Inflammatory macrophage treated with lipopolysaccharide for 1 hour (primary cell): ENCODE measurements around the gene TUBA3E.
"Not testable (repeated sequence)": the region's sequence is repeated elsewhere in the genome, so short reads cannot be mapped to it uniquely, and the experiment has no call there.

ENCODE experiments used
- DNase-seq, 2 donors: peaks; one replicate each; pipeline ENCODE4 v3.0.0-alpha.2; 2020 to 2022

Gene TUBA3E

DNA sequence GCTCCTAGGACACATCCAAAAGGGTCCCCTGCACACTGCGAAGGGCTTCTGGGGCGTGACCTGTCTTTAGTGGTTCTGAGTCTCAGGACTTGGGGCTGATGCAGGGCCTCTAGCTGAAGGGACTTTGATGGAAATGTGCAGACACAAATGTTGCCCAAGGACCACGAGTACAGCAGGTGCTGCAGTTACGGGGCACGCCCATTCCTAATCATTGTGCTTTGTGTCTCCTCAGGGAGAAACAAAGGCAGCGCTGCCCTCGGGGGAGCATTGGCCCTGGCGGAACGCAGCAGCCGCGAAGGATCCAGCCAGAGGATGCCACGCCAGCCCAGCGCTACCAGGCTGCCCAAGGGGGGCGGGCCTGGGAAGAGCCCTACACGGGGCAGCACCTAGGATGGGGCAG lies 8.0 kb downstream of the TUBA3E start:
- DNase-seq = no peak

DNA sequence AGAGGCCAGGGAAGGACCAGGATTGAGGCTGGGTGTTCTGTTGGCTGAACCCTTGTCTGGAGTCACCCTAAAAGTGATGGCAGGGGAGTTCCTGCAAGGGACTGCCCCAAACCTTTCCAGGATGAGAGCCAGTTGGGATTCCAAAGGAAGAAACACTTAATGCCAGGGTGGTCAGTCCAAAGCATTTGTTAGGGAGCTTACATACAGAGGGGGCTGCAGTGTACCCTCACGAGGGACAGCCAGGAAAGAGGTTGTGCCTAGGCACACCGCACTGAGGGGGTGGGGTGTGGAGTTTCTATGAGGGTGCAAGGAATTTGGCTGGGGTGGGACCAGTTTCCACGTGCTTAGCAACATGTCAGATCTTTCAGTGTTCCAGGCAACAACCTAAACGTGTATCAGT lies 9.3 kb downstream of the TUBA3E start:
- not testable (repeated sequence) for DNase-seq

DNA sequence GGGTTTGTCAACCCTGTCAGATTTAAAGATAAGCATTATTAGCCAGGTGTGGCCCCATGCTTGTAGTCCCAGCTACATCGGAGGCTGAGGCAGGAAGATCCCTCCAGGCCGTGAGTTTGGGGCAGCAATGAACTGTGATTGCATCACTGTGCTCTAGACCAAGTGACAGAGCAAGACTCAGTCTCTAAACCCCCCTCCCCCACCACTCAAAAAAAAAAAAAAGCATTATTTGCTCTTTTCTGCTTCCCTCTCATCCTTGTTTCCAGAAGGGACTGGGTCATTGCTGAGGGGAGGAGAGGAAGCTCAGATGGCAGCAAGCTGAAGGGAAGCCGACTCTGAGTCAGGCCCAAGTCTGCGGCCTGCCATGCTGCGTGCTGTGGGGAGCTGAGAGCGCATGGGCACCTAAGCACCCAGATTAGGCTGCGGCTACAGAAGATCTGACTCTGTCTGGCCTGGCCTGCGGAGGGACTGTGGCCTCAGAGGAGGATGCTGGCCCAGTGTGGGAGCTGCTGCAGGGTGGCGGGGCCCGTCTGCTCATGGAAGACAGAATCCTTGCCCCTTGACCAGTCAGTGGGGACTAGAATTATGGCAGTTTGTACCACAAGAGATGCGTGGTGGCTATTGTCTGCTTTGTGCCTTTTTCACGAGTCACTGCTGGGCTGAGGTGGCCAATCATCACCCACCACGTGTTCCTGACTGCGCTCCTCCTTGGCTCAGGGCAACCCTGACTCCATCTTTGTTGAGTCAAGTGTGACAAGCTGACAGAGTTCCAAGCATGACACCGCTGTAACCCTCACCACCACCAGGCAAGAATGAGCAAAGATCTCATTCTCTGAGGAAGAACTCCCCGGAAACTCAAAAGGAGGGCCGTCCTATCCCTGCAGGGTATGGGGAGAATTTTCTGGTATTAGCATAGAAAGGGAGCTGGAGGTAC lies 10.1 kb downstream of the TUBA3E start:
- DNase-seq = not testable (repeated sequence)

DNA sequence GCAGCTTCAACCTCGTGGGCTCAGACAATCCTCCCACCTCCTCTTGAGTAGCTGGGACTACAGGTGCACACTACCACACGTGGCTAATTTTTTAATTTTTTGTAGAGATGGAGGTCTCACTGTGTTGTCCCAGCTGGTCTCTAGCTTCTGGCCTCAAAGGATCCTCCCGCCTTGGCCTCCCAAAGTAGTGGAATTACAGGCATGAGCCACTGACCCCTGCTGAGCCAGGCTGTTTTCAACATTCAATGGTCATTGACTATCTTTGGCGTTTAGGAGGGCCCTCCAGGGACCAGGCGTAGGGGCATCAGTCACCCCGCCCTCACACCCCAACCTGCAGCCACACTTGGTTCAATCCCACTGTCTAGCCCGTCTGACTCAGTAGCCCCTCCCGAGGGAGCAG lies 11.0 kb downstream of the TUBA3E start:
- DNase-seq = no peak

DNA sequence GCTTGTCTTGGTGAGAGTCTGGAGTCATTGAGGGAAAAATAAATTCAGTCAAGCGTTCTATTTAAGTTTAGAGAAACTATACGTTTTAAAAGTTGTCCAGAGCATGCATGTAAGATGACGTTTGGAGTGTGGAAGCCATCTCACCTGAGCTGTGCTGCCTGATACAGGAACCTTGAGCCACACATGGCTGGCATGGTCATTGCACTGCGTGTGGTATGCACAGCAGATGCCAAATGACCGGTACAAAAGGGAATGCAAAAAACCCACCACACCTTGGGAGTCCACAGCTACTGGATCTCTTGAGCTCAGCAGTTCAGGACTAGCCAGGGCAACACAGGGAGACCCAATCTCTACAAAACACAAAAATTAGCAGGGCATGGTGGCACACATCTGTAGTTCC lies 11.8 kb downstream of the TUBA3E start:
- DNase-seq = no peak

DNA sequence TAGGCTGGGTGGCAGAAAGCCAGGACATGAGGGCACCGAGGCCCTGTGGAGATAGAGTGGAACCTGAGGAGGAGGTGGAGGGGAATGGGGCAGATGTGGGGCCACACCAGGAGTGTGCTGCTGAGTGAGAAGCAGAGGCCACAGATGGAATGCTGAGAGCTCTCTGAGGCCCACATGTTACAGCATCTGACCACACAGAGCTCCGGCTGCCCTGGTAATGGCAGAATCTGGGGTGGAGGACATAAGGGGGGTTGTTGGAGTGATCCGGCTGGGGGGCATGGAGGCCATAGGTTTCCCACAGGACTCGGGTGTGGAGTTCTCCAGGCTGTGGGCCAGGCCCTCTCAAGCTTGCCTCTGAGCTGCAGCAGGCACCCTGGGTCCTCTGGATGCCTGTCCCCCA lies 12.3 kb downstream of the TUBA3E start:
- DNase-seq = no peak

DNA sequence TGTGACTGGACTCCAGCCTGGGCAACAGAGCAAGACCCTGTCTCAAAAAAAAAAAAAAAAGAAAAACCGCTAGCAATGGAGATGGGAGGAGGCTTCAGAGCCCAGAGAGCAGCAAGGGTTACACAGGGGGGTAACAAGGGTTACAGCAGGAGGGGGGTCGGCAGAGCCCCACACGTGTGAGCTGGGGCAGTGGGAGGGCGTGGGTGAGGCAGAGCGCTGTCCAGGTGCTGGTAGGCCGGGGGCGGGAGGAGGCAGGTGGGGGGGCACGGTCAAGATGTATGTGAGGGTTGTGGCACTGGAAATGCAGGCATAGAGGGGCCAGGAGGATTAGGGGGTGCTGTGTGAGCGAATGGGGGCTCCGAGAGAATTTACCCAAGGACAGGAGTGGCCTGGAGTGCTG lies 12.8 kb downstream of the TUBA3E start:
- DNase-seq = no peak

DNA sequence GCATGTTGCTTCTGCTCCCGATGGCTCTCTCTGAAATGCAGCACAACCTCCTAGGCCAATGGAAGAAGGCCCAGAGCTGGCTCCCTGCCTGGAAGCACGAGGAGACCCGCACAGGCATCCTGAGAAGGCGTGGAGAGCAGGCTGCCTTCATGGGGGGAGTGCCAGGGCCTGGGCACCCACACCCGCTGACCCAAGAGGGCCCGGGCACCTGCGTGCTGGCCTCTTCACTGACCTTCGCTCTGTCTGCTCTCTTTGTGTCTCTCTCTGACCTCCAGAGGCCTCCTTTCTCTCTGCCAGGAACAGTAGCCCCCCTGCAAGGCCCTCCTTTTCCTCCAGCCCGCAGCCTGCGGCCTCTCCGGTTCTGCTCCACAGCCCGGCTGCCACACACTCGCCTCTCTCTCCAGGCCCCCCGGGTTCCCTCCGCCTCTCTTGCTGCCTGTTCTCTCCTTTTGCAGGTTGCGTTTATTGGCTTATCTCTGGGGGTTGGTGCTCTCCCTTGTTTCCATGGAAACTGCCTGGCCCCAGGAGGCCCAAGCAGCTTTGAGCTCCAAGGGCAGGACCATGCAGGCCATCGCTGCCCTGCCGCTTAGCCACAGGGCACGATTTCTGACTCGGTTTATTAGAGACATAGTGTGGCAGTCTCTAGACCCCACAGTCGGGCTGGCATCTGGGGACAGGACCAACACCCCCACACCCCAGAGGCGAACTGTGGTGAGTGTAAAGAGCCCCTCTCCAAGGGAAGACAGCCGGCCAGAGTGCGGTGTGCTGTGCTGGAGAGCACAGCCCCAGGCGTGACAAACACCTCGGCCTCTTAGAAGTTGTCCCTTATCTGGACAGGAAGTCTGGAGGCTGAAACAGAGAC lies 14.5 kb downstream of the TUBA3E start:
- DNase-seq = no peak

DNA sequence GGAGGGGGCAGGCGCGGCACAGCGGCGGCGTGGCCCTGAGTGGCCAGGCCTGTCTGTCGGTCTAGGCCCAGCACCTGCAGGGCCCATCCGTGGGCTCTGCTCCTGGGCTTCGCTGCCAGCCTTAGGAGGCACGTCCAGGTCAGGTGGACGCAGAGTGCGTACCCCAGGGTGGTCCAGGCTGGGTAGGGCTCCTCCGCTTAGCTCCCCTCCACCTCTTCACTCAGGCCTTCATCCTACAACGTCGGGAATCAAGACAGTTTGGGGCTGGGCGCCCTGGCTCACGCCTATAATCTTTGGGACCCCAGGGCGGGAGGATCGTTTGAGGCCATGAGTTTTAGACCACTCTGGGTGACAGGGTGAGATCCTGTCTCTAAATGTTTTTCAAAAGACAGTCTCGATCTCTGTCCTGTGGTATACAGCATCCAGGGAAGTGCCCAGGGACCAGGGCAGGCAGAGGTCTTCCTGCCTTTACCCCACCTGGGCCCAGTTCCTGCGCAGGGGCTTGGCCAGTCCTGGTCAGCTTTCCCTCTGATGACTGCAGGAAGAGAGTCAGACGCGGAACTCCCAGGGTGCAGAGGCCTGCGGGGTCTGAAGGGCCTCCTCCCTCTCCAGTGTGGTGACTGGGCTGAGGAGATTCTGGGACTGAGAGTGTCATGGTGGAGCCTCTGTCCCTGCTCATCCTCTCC lies 15.3 kb downstream of the TUBA3E start:
- DNase-seq = not testable (repeated sequence)

DNA sequence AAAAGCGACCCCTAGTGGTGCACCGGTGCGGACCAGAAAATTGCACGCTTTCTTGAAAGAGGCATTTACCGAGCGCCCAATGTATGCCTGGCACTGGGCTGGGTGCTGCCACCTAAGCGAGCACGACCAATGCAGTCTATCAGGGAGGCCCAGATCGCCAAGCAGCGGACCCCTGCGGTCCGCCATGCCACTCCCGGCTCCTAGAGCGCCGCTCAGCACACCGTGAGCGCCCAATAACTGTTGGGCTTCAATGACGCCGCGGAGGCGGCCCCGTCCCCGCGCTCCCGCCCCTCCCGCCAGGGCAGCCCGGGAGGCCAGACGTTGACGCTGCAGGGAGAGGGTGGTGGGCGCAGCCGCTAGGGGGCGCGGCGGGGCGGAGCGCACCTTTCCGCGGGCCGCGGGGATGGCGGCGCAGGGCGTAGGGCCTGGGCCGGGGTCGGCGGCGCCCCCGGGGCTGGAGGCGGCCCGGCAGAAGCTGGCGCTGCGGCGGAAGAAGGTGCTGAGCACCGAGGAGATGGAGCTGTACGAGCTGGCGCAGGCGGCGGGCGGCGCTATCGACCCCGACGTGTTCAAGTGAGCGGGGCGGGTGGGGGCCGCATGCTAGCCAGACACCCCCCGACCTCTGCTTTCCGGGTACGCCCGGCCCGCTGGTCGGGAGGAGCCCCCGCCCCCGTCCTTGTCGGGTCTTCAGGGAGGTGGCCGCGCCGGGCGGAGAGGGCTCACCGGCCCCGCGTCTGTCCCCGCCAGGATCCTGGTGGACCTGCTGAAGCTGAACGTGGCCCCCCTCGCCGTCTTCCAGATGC lies 16.2 kb downstream of the TUBA3E start, which contains the start of gene MZT2B:
Gene MZT2B, plus strand, starts transcription at position 383 of the 803 bp plus-strand sequence. Its CDS starts 21 bp downstream, at position 404.
- DNase-seq = peak; percentile 77 to 85

DNA sequence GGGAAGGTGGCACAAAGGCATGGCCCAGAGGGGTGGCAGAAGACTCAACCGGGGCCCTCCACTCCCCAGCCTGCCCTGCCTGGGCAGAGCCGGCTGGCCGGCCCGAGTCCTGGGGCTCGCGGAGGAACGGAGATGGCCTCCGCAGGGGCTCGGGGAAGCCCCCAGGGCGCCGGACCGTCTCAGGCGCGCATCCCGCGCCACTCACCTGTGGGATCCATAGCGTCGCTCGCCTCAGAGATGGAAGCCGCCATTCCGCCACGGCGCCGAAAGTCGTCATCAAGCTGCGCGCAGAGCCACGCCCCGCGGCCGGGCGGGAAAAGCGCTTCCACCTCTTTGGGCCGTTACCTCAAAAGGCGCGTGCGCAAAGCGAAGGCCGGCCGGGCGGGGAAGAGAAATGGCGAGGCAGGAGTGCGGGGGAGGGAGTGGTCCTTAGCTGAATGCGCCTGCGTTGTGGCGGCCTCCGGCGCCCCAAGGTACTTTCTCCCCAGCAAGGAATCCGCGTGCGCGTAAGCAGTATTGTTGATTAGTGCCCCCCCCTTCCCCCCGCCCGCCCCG lies 16.8 kb downstream of the TUBA3E start, which contains the start of gene SMPD4:
Gene SMPD4, minus strand, starts transcription at position 278 of the 555 bp plus-strand sequence. CDS start 5,010 bp downstream, outside the sequence.
- peak; percentile 93 to 98 for DNase-seq

DNA sequence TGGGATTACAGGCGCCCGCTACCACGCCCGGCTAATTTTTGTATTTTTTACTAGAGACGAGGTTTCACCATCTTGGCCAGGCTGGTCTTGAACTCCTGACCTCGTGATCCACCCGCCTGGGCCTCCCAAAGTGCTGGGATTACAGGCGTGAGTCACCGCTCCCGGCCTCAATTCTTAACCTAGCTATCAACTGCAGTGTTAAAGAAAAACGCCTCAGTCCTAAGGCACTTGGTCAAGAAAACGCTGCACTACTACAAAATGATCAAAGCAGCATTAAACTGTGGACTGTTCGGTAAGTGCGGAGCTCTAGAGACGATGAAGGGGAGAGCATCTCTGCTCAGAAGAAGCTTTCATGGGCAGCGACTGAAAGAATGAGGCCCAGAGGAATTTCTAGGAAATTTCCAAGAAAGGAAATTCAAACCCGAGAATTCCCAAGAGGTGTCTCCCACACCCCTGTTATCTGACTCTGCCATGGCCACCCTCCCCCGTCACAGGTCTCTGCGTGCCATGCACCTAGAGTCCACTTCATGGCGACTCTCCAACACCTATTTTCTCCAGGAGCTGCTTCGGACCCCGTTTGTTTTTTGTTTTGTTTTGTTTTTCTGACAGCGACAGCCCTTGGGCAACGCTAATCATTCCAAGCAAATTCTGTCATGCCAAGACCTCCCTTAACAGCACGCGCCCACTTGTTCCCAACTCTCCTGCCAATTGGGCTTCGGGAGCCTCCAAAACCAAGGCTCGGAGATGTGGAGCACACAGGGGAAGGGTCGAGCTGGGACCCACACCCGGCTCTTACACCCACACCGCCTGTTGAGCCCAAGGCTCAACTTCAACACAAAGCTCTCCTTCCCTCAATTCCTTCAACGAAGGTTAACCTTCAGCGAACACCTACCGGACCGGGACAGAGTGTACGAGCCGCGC lies 17.6 kb downstream of the TUBA3E start:
- DNase-seq = peak in 1 of 2 donors; percentile 2

DNA sequence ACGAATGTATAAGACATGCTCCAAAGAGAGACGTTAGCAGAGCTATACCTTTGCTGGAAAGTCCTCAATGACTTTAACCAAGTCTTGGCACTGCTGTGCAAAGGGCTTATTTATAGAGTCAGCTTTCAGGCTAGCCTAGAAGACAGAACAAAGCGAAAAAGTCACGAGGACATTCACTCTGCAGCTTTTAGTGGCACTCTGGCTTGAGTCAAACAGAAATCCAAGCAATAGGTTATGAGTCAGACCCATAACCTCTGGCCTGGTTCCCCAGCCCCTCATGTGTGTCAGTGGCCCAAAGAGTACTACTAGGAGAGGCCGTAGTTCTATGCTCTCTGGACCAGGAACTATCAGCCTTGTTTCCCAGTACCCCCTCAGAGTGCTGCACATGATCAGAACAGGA lies 23.4 kb downstream of the TUBA3E start:
- not testable (repeated sequence) for DNase-seq

DNA sequence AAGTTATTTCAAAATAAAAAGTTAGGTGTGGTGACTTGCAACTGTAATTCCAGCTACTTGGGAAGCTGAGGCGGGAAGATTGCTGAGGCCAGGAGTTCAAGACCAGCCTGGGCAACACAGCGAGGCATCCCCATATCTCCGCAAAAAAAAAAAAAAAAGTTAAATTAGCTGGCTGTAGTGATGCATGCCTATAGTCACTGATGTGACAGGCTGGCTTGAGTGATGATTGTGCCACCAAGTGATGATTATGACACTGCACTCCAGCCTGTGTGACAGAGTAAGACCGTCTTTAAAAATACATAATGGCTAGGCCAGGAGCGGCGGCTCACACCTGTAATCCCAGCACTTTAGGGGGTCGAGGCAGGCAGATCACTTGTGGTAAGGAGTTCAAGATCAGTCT lies 28.3 kb downstream of the TUBA3E start:
- DNase-seq = no peak

DNA sequence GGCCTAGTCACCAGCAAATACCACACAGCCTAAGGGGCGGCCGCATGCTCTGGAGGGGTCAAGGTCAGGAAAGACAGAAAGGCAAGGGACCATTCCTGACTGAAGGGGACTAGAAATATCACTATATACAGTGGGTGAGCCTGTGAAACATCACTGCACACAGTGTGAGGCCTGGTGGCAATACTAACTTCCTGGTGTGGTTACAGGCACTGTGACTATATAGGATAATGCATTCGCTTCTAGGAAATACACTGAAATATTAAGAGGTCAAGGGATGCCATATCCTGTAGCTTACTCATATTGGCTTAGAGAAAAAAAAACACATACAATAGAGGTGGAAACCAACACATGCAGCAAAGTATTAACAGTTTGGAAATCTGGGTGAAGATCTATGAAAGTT lies 29.1 kb downstream of the TUBA3E start:
- not testable (repeated sequence) for DNase-seq

DNA sequence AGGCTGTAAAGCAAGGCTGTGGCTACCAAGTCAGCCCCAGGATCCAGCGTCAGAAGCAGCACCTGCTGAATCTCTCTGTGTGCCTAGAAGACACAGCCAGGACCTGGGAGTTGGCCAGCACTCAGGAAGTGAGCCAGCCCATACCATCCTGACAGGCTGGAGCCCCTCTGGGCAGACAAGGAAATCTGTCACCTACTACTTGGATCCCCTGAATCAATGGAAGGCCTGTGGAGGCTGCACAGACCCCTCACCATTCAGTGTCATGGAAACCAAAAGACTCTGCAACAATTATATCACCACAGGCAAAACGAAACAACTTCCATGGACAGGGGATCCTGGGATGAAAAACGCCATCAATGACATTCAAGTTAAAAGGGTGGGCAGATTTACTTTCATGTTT lies 31.6 kb downstream of the TUBA3E start:
- not testable (repeated sequence) for DNase-seq

DNA sequence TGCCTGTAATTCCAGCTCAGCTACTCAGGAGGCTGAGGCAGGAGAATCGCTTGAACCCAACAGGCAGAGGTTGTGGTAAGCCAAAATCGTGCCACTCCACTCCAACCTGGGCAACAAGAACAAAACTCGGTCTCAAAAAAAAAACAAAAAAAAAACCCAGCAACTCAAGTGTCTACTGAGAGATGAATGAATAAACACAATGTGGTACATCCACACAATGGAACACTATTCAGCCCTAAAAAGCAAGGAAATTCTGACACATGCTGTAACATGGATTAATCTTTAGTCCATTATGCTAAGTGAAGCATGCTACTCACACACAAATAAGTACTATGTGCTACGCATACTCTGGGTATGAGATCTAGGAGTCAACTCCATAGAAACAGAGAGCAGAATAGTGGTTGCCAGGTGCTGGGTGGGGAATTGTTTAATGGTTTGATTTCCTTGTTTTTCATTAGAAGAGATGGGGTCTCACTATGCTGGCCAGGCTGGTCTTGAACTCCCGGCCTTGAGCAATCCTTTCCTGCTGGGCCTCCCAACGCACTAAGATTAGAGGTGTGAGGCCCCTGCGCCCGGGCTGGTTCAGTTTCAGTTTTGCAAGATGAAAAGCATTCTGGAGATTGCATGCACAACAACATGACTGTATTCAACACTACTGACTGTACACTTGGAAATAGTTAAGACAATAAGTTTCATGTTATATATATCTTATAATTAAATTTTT lies 32.8 kb downstream of the TUBA3E start:
- no peak for DNase-seq

DNA sequence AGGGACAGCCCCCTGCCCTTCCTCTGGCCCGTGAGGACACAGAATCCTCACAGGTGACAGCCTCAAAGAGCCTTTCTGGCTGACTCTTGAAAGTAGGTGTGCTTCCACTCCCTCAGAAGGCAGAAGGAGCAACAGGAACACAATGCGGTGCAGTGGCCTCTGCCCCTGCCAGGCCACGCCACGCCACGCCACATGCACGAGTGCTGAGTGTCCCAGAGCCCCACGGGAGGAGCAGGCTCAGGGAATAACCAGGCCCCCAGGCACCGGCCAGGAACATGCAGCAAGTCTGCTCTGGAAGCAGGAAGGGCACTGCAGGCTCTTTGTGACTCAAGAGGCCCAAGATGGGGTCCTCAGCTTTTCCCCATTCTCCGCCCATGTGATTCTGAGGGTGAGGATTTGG lies 35.3 kb downstream of the TUBA3E start:
- no peak for DNase-seq

DNA sequence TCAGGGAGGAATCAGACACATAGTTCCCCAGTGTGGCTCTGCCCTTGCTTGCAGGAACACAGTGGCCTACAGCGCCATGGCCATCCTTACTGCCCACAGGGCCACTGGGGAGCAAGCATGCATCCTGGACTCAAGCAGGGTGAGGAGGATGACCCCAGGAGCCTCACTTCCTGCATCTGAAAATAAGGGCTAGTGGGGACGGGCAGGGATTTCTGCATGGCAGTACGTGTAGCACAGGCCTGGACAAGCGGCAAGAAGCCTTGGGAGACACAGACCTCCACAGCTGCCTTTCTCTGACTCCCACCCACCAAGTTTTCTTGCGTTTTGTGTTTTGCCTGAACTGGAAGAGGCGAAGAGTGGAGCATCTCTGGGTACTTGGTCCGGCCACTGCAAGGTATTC lies 35.8 kb downstream of the TUBA3E start:
- DNase-seq = not testable (repeated sequence)
